MM.1S (cell line): ENCODE results near the gene APBB1.

Experiments
- EZH2 ChIP-seq: fragments of 300-600 bp; sonication (generic); optimal IDR thresholded peaks from 2 replicates; pipeline ENCODE3; 2017; ENCODE audit warnings: low read depth, mild to moderate bottlenecking, antibody characterized with exemption, low read length, mixed read lengths
- EZH2phosphoT487 ChIP-seq: fragments of 300-600 bp; sonication (generic); IDR thresholded peaks from 2 replicates; pipeline ENCODE4 v1.6.1; 2018; ENCODE audit warnings: antibody characterized with exemption, low read length
- TF ChIP-seq, protein P1 (sequence below): fragments of 300-600 bp; sonication (generic); IDR thresholded peaks from 2 replicates; pipeline ENCODE4 v1.5.1; 2016; ENCODE audit warnings: antibody characterized with exemption, low read length, mixed read lengths

- TF ChIP-seq, protein P1, sequence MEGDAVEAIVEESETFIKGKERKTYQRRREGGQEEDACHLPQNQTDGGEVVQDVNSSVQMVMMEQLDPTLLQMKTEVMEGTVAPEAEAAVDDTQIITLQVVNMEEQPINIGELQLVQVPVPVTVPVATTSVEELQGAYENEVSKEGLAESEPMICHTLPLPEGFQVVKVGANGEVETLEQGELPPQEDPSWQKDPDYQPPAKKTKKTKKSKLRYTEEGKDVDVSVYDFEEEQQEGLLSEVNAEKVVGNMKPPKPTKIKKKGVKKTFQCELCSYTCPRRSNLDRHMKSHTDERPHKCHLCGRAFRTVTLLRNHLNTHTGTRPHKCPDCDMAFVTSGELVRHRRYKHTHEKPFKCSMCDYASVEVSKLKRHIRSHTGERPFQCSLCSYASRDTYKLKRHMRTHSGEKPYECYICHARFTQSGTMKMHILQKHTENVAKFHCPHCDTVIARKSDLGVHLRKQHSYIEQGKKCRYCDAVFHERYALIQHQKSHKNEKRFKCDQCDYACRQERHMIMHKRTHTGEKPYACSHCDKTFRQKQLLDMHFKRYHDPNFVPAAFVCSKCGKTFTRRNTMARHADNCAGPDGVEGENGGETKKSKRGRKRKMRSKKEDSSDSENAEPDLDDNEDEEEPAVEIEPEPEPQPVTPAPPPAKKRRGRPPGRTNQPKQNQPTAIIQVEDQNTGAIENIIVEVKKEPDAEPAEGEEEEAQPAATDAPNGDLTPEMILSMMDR: no peak
- no peak for TF ChIP-seq EZH2phosphoT487
- TF ChIP-seq EZH2: no peak
Measured at GRCh38 chr11:6455070-6455469, 36.2 kb upstream of the APBB1 start.
